ENCODE results near the gene PICK1.

The PICK1 gene

DNA sequence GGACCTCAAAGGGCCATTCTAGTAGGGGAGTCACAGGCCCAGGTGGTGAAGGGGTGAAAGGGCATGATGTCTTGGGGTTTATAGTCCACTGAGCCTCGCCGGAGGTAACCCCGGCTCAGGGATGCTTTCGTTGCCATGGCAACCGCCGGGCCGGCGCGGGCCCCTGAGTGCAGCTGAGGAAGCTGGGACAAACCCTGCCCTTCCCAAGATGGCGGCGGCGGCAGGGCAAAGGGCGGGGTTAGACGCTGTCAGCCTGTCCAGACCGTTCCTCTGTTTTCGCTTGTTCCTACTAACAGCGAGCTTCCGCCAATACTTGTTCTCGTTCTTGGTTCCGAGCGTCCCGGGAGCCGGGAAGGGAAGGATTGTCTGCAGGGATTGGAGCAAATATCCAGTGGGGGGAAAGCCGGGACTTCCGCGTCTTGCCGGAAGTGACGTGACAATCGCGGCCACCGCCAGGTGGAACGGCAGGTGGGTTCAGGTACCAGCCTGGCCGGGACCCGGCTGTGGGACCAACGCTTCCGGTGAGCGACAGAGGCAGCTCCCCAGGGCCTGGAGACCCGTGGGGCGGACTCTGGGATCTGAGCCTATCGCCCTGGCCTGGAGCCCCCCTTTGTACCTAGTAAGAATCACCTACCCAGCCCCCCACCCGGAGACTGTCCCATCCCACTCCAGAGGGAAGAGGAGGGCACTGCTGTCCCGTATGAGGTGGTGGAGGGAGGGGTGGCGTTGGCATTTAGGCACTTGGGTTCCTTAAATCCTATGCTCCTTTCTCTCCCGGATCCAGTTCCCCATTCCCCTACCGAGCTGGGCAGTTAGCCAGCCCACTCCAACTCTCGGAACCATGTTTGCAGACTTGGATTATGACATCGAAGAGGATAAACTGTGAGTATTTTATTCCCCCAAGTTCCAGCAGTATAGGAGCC is at the start of gene PICK1:
Gene PICK1 (plus strand): TSS at position 436 of the 923 bp plus-strand sequence. CDS start 406 bp downstream, at position 842.
- peak; percentile 99 for DNase-seq (ENCODE audit: low spot score)

DNA sequence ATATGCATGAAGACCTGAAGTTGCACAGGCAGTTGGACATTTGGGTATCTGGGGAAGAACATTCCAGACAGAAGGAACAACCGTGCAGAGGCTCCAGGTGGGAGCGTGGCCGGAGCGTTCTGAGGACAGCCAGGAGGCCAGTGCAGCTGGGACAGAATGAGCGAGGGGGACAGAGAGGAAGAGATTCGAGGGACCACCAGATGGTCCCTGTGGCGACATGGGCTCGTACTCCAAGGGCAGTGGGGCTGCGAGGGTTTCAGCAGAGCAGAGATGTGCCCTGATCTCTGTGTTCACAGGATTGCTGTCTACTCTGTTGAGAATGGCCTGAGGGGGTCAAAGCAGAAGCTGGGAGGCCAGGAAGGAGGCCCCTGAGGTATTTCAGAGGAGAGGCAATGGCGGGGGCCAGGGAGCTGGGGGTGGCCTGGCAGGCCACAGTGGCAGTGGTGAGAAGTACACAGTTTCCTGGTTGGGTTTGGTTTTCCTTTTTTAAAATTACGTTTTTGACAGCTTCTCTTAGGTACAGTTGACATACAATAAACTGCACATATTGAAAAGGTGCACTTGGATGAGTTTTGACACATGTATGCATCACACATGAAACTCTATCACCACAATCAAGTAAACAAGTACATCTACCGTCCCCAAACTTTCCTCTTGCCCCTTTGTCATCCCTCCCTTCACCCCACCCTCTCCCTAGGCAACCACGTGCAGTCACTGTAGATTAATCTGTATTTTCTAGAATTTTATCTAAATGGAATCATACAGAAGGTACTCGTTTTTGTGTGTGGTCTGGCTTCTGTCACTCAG is 48.0 kb upstream of the PICK1 start:
- DNase-seq (ENCODE audit: low spot score), result no peak

DNA sequence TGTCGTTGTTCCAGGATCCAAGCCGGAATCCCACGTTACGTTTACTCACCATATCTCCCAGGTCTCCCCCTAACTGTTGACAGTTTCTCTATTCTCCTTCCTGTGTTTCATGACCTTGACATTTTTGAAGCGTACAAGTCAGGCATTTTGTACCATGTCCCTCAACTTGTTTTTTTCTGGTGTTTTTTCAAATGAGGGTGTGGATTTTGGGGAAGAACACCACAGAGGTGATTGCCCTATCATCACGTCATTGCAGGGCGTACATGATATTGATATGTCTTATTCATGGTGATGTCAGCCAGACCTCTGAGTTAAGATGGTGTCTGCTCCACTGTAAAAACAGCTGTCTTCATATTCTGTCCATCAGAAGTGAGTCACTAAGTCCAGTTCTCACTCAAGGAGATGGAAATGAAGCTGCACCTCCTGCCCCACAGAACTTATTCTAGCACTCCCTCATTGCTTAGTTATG is 44.6 kb upstream of the PICK1 start:
- DNase-seq (ENCODE audit: low spot score), result no peak

DNA sequence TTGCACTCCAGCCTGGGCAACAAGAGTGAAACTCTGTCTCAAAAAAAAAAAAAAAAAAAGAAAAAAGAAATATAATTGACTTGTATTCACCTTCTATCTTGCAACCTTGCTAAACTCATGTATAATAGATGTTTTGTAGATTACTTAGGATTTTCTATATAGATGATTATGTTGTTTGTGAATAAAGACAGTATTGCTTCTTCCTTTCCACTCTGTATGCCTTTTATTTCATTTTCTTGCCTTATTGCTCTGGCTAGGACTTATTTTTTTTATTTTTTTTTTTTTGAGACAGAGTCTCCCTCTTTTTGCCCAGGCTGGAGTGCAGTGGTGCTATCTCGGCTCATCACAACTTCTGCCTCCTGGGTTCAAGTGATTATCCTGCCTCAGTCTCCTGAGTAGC is 43.1 kb upstream of the PICK1 start:
- no peak for DNase-seq (ENCODE audit: low spot score)

DNA sequence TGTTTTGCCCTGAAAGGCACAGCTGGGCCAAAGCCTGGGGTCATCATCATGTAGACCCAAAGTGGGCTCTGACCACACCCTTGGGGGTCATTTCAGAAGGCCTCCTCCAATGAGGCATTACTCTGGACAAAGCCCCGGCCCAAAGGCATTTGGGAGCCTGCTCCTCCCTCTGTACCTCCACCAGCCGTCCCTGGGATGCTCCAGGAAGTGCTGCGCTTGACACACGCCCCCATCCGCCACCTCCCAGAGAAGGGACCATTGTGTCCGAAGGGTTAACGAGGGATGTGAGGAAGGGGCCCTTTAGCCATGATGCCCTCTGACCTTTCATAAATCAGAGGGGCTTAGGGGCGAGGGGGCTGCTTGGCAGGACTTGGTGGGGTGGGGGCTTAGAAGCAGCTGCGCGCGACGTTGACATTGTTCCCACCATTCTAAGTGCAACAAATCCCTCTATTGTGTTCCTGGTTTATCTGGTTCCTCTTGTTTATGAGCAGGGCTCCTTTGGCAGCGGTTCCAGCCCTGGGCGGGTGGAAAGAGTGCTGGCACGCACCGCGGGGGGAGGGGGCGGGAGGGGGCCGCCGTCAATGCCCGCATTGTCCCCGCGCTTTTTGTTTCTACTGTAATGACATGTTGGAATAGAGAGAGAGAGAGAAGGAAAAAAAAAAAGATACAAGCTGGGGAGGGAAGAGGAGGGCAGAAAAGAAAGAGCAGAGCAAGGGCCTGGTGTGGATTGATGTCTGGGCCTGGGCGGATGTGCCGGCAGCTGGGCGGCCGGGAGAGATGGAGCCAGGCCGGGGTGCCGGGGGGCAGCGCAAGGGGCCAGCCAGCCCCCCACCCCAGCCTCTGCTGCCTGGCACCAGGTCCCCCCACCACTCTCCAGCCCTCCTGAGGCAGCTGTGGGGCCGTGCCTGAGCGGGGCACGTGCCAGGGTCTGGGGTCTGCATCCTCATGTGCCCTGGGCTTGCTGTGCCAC is 40.7 kb upstream of the PICK1 start:
- DNase-seq (ENCODE audit: low spot score), result no peak

DNA sequence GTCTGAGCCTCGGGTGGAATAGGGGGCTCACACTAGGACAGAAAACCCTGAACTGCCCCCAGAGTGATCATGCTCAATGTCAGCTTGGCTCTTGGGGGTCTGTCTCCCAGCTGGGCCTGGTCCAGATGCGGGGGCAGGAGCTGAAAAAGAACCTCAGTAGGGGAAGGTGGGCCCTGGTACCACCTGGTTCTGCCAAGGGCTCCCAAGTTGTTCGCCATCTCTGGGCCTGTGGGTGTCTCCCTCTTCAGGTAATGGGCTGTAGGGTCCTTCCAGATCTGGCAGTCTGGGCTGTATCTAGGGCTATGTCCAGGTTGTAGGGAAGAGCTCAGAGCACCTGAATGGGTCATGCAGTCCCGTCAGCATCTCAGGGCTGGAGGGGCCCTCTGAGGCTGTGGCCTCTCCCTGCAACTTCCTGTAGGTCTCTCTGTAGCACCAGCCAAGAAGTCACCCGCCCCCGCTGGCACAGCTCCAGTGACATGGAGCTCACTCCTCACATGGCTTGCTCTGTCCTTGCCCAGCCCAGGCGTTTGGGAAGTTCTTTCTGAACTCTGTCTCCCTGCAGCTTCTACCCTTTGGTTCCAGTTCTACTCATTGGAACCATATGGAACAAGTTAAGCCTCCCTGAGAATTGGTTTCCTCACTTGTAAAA is 39.8 kb upstream of the PICK1 start:
- DNase-seq (ENCODE audit: low spot score), result no peak

DNA sequence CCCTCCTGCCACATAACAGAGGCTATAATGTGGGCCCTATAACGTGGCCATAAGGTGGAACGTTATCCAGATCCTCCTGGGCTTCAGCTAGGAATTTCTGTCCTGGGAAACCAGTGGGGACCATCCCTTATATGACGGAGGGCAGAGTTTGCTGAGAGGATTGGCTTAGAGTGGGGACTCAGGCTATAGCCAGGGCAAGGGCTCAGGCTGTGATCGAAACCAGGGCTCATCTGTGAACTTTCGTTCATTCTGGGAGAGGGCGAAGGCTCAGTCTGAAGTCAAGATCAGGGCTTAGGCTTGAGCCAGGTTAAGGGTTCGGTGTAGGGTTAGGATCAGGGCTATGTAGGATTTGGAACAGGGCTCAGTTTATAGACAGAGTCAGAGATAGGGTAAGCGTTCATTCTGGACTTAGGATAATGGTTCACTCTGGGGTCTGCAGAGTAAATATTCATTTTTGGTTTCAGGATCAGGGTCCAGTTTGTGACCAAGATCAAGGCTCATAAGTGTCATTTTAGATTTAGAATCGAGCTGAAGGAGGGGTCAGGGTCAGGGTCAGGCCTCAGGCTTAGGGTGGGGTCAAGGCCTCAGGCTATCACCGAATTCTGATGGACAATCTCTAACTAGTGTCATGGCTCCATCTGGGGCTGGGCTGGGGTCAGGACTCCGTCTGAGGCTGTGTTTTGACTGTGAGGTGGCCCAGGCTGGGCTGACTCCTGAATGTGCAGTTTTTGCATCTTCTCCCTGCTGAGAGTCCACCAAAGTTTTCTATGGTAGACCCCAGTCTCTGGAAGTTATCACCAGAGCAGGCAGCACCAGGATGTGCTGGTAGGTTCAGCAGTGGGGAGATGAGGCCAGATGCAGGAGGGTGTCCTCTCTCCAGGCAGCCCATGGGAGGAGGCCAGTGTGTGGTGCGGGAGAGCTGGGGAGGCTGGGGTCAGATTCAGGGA is 39.0 kb upstream of the PICK1 start:
- DNase-seq (ENCODE audit: low spot score), result no peak

DNA sequence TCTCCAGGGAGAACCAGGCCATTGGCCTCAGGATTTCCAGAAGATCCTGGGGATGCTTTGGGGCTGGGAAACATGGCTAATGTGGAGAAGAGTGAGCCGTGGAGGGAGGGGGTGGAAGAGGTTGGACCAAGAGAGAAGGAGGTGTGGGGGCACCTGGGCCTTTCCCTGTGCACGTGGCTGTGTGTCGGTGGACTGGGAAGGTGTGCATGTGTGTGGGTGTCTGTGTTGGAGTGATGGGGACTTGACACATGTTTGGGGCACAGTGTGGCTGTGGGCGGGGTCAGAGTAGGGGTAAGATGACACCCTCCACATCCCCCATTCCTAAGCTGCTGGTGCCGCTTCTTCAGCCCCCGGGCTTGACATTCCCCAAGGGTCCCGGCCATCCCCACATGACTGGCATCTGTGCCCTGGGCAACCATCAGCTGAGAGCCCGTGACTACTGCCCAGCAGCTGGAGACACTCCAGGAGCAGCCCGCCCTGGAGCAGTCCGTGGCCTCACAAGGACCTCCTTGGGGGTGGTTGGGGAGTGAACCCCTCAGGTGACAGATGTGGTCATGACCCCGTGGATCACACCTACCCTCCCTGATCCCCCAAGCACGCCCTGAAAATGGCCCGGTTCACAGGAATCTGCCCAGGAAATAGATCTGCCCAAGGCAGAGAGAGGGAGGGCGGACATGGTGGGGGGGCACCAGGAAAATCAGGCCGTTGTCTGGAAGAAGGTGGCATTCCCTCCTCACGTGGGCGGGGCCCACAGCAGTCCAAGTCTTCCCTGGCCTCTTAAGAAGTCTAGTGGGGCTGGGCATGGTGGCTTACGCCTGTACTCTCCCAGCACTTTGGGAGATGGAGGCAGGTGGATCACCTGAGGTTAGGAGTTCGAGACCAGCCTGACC is 38.0 kb upstream of the PICK1 start:
- DNase-seq (ENCODE audit: low spot score), result no peak

DNA sequence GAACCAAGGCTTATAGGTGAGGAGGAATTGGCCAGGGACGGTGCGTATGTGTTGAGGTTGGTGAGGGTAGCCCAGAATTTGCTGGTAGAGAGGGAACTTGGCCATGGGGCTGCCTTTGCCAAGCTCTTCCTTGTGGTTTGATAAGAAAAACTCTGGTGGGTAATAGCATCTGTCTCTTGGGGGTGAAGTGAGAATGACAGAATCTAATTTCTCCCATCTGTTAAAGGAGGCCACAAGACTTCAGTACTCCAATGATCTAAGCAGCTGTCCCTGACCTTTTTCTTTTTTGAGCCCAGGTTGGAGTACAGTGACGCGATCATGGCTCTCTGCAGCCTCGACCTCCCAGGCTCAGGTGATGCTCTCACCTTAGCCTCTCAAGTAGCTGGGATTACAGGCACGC is 36.0 kb upstream of the PICK1 start:
- DNase-seq (ENCODE audit: low spot score), result no peak

DNA sequence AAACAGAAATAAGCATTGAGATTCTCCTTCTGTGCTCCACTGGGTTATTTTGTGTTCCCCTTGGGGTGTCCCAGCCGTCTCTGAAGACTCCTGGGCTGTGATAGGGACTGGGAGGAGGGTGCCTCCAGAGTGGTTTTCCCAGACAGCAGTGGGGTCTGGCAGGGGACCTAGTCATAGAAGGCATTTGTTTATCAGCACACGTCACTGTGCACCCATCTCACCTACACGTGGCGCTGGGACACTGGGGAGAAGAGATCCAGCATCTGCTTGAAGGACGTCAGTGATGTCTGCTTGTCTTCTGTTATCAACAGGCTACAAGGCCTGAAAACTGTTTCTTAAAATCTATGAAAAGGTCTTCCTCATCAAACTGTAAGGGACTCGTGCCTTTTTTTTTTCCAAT is 34.2 kb upstream of the PICK1 start:
- DNase-seq (ENCODE audit: low spot score), result no peak

DNA sequence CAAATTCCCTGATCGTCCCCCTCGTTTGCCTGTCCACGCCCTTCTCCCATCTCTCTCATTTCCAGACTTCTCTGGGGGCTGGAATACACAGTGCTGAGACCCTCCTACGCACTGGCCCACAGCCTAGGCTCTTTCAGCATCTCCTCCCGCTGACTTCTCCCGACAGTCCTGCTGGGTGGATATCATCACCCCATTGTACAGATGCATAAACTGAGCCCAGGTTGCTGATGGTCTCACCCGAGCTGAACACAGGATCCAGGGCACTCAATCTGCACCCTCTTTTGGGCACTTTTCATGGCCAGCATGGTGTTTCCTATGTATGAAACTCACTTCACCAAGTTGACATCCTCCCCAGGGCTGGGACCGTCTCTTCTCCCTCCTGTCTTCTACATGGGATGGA is 31.7 kb upstream of the PICK1 start:
- no peak for DNase-seq (ENCODE audit: low spot score)

DNA sequence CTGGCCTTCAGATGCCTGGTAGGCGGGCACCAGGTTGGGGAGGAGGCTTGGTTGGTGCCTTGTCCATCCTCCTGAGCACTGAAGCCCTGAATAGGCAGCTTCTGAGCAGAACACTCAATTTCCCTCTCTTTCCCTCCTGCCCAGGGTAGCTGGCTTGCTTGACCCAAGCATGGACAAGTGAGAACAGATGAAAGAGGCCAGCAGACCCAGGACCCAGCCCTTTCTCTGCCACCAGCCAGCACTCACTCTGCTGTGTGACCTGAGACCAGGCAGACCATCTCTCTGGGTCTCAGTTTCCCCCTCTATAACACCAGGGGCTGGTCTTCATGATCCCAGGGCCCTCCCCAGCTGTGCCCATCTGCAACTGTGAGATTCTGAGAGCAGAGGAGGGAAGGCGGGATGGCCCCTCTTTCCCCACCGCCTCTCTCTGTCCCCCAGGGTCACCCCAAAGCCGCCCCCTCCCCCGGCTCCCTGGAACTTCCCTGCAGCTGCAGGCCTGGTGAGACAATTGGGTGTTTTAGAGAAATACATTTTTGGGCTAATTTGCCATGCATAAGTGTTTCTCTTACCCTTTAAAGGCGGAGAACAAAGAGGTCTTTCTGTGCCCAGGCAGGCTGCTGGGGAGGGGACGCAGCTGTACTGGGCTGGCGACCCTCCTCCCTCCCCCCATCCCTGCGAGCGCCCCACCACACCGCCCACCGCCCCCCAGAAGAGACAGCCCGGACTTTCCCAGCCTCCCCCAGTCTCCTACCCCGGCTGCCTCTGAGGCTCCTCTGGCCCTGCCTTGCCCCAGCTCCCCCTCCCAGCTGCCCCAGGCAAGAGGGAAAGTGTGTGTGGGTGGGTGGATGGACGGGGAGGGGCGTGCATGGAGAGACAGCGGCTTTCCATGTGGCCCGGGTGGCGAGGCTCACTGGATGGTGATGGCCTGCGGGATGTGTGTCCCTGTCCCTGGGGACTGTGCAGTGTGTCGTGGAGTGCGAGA is 30.8 kb upstream of the PICK1 start:
- DNase-seq (ENCODE audit: low spot score), result no peak

DNA sequence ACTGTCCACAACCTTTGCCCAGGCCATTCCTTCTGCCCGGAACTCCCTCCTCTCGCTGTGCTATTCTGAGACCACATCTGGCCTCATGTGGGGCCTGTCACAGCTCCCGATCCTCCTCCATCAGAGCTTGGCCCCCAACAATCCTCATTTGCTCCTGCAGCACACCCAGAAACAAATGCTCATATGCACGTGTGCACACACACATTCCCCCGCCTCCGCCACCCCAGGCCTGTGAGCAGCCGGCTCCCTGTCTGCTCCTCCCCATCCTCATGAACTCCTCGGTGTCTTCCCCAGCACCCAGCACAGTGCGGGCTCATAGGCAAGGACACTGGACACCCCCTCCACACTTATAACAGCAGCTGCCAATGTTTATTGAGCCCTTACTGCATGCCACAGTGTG is 29.7 kb upstream of the PICK1 start:
- no peak for DNase-seq (ENCODE audit: low spot score)

DNA sequence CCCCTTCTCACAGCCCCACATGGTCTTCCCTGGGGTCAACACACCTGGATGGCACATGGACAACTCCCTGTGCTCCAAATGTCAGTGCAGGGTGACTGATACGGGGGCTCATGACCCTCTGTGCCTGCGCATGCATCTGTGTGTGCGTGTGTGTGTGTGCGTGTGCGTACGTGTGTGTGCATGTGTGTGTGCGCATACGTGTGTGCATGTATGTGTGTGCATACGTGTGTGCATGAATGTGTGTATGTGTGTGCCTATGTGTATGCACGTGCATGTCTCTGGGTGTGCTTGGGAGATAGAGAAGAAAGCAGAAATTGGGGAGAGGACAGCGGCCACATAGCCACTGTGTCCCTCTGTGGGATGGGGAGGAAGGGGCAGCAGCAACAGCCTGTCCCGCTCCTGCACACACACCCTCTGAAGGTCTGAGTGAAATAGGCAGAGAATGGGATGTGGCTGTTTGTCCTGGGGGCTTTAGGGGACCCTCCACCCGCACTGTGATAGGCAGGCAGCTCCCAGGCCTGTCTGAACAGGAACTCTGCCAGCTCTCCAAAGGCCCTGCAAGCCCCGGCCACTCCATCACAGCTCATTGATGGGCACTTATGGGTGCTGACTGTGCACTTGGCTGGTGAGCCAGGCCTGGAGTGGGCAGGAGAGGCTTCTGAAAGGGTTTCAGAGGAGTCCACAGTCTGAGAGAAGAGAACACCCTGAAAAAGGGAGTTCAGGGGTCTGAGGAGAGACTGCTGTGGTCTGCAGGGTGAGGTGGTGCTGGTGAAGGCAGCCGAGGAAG is 28.7 kb upstream of the PICK1 start:
- DNase-seq (ENCODE audit: low spot score), result no peak

DNA sequence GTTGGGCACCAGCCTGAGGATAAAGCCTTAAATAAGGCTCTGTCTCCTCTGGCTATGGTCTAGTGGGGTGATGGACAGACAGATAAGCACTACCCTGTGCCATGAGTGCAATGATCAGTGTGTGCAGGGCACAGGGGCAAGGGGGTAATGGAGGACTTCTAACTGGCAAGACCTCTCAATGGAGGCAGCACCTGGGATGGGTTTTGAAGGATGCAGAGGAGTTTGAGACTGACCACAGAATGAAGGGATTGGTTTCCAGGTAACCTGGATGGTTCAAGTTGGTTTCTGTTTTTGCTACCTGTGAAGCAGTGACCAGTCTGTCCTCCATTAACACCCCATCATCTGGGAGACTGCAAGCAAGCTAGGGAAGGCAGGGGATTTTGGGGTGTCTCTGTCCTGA is 27.8 kb upstream of the PICK1 start:
- no peak for DNase-seq (ENCODE audit: low spot score)

DNA sequence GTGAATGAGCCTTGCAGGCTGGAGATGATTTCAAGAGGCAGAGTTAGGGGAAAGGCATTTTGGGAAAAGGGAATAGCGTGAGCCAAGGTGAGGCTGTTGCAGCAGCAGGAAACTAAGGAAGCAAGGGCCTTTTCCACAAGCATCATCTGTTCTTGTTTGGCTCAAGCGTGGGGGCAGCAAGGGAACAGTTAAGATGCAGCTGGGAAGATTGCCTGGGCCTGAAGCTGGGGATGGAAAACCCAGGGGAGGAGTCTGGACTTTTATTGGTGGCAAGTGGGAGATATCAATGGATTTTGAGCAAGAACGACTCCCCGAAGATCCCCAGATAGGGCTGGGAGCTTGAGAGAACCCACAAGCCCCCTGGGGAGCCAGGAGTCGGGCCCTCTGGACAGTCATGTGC is 27.3 kb upstream of the PICK1 start:
- DNase-seq (ENCODE audit: low spot score), result no peak

Measured in cerebellar cortex (tissue), 1 donor.